Activated T-cell treated with anti-CD3 and anti-CD28 coated beads, Interleukin-2, amount 50 U/mL, for 4 hours (primary cell): ENCODE measurements around the gene KYNU. TPM values are rescaled to one million over a fixed set of nuclear protein-coding genes. Genes with fewer than 3 reads are reported as not detected.
"Not testable (repeated sequence)": the region's sequence is repeated elsewhere in the genome, so short reads cannot be mapped to it uniquely, and the experiment has no call there.

Experiments used
- ATAC-seq, 2 donors: fragments of 200-7000 bp; cut with Tn5 transposase; one replicate each; pipeline ENCODE4 v1.10.0; 2021
- DNase-seq: peaks from one replicate; pipeline ENCODE4 v3.0.0-alpha.2; 2020
- H3K27me3 Mint-ChIP-seq: one replicate; pipeline ENCODE4 v1.8.0; 2021; ENCODE audit warnings: low read depth, mixed read lengths
- H3K36me3 Mint-ChIP-seq: one replicate; pipeline ENCODE4 v1.8.0; 2022; ENCODE audit warnings: mixed read lengths; ENCODE audit not compliant: insufficient read depth
- H3K4me1 Mint-ChIP-seq: one replicate; pipeline ENCODE4 v1.8.0; 2021; ENCODE audit warnings: low read depth, mixed read lengths
- H3K4me3 Mint-ChIP-seq: one replicate; pipeline ENCODE4 v1.8.0; 2021; ENCODE audit warnings: mild to moderate bottlenecking, moderate library complexity, mixed read lengths
- H3K9me3 Mint-ChIP-seq: one replicate; pipeline ENCODE4 v1.8.0; 2021; ENCODE audit warnings: mixed read lengths
- total RNA-seq, 3 donors: library from RNA; stranded (reverse); gene quantifications; one replicate each; pipeline ENCODE4 v1.2.1, GENCODE V29; 2021

Gene KYNU
- total RNA-seq, 3 donors from 2014 or later = 0.83 to 1.5 (median 1.1) TPM

DNA sequence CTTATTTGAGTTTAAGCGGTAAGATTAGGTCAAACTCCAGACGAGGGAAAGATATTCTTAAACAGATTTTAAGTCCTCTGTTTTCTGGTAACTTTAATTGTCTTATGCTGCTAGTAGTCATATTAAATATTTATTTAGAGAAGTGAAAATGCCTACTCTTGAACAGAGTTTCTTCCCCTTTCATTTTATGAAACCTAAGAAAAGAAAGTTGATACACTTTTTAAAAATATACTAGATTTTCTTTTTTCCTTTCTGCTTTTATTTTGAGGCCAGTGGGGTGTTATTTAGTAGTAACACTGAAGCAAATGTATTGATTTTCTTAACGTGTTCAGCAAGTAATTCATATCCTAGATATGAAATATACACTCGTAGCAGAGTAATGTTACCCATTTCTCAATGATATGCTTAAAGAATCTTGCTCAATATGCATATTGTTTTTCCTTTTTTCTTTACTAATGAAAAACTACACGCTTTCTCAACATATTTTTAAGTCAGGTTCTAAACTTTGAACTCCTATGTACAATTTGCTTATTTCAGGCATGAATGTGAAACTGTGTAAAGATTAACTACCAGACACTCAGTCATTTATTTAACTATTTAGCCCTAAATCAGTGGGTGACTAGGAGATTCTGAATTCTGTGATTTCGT is 691 bp downstream of the KYNU start:
- no peak for DNase-seq
- Mint-ChIP-seq H3K36me3 (no peaks in the 10 kb centered on the region), H3K4me1 (no peaks in the 10 kb centered on the region), H3K27me3 (no peaks in the 10 kb centered on the region), H3K9me3 (no peaks in the 10 kb centered on the region), H3K4me3 (no peak overlapping the region)
- ATAC-seq = no peak

DNA sequence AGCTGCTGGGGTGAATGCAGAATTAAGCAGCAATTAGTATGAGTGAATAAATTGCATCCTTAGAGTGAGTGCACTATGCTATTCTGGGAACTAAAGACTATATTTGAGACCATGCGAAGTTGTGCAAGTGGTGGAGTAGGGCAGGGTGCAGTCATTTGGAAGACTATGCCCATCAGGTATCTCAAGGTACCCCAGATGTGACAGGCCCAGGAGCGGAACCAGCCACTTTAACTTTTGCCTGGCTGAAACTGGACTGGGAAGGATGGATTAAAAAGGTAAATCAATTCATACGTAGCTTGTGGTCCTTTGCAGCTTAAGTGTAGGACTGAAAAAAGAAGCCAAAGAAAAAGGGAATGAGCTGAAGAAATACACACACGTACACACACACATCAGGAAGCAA is 1.7 kb downstream of the KYNU start:
- DNase-seq (no peak), ATAC-seq (no peak)
- H3K4me3 Mint-ChIP-seq = no peak overlapping the region
- H3K27me3 Mint-ChIP-seq = no peaks in the 10 kb centered on the region
- no peaks in the 10 kb centered on the region for H3K4me1 Mint-ChIP-seq
- H3K9me3 Mint-ChIP-seq = peaks cover 4% of the 10 kb centered on the region
- peaks cover 3% of the 10 kb centered on the region for H3K36me3 Mint-ChIP-seq

DNA sequence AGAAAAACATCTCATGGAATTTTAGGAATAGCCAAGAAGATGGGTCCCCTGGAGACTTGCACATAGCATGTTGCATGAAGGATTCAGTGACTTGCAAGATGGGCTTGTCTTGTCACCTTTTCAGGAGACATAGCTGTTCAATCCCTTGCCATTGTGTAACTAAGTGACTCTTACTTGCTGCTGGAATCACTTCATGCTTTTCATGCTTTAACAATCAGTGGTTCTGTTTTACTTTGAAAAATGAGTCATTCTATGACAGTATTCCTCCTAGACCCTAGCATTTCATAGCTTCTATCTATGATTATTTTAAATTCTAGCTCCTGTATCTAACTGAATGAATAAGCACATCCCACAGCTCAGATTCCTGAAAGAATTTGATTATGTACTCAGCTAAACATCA is 2.8 kb downstream of the KYNU start:
- H3K4me1 Mint-ChIP-seq = no peaks in the 10 kb centered on the region
- ATAC-seq = no peak
- no peaks in the 10 kb centered on the region for H3K27me3 Mint-ChIP-seq

DNA sequence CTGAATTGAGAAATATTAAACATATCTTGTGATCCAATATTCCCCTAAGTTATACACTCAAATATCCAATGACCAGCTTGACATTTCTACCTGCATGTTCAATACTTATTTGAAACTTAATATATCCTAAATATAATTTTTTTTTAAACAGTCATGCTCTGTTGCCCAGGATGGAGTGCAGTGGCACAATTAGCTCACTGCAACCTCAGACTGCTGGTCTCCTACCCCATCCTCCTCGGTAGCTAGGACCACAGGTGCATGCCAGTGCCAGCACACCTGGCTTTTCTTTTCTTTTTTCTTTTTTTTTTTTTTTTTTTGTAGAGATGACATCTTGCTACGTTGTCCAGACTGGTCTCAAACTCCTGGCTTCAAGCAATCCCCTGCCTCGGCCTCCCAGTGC is 4.2 kb downstream of the KYNU start:
- ATAC-seq = no peak
- DNase-seq = no peak
- H3K36me3 Mint-ChIP-seq = peaks cover 3% of the 10 kb centered on the region
- no peaks in the 10 kb centered on the region for H3K4me1 Mint-ChIP-seq
- peaks cover 4% of the 10 kb centered on the region for H3K9me3 Mint-ChIP-seq
- no peaks in the 10 kb centered on the region for H3K27me3 Mint-ChIP-seq
- H3K4me3 Mint-ChIP-seq = no peak overlapping the region

More for the DNA sequence above, 2.8 kb downstream of the KYNU start:
- Mint-ChIP-seq H3K36me3 (peaks cover 3% of the 10 kb centered on the region), H3K4me3 (no peak overlapping the region), H3K9me3 (peaks cover 4% of the 10 kb centered on the region)
- no peak for DNase-seq

DNA sequence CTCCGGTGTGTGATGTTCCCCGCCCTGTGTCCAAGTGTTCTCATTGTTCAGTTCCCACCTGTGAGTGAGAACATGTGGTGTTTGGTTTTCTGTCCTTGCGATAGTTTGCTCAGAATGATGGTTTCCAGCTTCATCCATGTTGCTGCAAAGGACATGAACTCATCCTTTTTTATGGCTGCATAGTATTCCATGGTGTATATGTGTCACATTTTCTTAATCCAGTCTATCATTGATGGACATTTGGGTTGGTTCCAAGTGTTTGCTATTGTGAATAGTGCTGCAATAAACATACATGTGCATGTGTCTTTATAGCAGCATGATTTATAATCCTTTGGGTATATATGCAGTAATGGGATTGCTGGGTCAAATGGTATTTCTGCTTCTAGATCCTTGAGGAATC is 5.0 kb downstream of the KYNU start:
- not testable (repeated sequence) for H3K9me3 Mint-ChIP-seq, DNase-seq, H3K27me3 Mint-ChIP-seq, H3K4me3 Mint-ChIP-seq, H3K4me1 Mint-ChIP-seq, H3K36me3 Mint-ChIP-seq, ATAC-seq

DNA sequence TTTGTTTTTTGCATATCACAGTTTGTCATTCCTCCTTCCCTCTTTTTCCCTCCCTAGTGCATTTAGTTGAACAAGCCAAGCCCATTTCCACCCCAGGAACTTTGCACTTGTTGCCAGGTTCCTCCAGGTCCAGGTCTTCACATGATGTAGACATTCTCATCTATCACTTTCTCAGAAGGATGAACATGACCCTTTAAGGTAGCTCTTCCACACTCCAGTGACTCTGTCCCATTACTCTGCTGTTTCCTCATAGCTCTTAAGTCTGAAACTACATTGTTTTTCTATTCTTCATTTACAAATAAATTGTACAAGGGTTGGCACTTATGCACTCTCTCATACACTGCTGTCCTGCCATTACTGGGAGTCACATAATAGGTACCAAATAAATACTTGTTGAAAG is 6.1 kb downstream of the KYNU start:
- DNase-seq = no peak
- Mint-ChIP-seq H3K4me1 (no peaks in the 10 kb centered on the region), H3K27me3 (peaks cover 2% of the 10 kb centered on the region), H3K9me3 (peaks cover 4% of the 10 kb centered on the region), H3K4me3 (no peak overlapping the region), H3K36me3 (peaks cover 3% of the 10 kb centered on the region)
- ATAC-seq = no peak

DNA sequence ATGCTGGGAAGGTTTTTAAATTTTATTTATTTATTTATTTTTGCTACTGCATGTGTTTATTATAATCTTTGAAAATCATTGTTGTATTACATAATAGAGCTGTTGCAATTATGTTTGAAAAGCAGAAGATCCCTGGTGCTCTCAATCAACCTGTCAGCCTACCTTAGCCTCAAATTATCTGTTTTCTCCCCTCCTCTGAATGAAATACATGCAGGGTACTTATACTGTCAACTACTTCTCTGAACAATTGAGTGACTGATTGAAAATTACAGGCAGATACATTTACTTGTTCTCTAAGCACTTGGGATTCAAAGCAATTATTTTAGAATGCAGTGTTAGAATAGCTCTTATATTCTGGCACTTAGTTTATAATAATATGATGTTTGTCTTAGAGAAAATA is 8.1 kb downstream of the KYNU start:
- no peak overlapping the region for H3K4me3 Mint-ChIP-seq
- ATAC-seq = no peak
- DNase-seq = no peak
- H3K36me3 Mint-ChIP-seq = peaks cover 3% of the 10 kb centered on the region
- no peaks in the 10 kb centered on the region for H3K4me1 Mint-ChIP-seq
- H3K9me3 Mint-ChIP-seq = peaks cover 4% of the 10 kb centered on the region
- H3K27me3 Mint-ChIP-seq = peaks cover 2% of the 10 kb centered on the region

DNA sequence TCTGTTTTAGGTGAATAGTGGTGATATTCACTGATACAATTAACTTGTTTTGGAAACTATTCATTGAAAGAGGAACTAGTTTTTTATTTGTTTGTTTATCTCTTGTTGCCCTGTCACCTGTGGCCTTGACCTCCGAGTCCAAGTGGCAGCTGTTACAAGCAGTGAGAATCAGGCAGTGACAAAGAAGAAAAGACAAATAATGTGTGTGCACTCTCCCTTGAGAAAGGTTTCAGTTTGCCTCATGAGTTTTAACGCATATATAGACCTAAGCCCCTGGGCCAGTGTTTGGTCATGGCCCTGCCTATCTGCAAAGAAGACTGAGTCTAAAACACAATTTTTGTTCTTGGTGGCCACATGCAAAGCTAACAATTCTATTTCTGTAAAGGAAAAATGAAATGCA is 15.3 kb downstream of the KYNU start:
- no peak overlapping the region for H3K4me3 Mint-ChIP-seq
- peaks cover 3% of the 10 kb centered on the region for H3K27me3 Mint-ChIP-seq
- H3K9me3 Mint-ChIP-seq = no peaks in the 10 kb centered on the region
- H3K4me1 Mint-ChIP-seq = no peaks in the 10 kb centered on the region
- no peak for DNase-seq
- no peak for ATAC-seq
- no peaks in the 10 kb centered on the region for H3K36me3 Mint-ChIP-seq

DNA sequence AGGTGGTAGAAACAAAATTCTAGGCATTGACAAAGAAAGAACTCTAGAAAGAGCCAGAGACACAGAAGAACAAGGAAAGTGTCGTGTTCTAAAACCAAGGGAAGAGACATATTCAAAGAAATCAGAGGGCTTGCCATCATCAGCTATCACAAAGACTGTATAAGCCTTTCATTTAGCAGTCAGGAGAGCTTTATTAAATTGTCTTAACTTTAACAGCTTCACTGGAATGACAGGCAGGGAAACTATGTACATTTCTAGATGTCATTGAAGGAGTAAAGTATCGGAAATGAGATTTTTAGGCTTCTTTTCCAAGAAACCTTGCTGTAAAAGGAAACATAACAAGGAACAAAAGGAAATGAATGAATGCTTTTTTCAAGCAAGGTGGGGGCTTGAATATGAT is 15.8 kb downstream of the KYNU start:
- Mint-ChIP-seq H3K9me3 (no peaks in the 10 kb centered on the region), H3K27me3 (peaks cover 3% of the 10 kb centered on the region), H3K4me3 (no peak overlapping the region), H3K36me3 (no peaks in the 10 kb centered on the region), H3K4me1 (no peaks in the 10 kb centered on the region)
- ATAC-seq (no peak), DNase-seq (no peak)

DNA sequence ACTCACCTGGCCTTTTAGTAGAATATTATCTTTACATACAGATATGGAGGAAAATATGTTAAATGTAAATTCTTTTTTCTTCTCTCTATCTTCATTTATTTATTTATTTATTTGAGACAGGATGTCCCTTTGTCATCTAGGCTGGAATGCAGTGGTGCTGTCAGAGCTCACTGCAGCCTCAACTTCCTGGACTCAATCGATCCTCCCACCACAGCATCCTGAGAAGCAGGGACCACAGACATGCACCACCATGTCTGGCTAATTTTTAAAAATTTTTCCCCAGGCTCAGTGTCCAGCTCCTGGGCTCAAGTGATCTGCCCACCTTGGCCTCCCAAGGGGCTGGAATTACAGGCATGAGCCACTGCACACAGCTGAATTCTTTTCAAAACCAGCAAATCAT is 20.3 kb downstream of the KYNU start:
- Mint-ChIP-seq H3K36me3 (no peaks in the 10 kb centered on the region), H3K4me3 (no peak overlapping the region), H3K9me3 (no peaks in the 10 kb centered on the region), H3K4me1 (no peaks in the 10 kb centered on the region), H3K27me3 (peaks cover 8% of the 10 kb centered on the region)
- ATAC-seq = no peak
- no peak for DNase-seq

DNA sequence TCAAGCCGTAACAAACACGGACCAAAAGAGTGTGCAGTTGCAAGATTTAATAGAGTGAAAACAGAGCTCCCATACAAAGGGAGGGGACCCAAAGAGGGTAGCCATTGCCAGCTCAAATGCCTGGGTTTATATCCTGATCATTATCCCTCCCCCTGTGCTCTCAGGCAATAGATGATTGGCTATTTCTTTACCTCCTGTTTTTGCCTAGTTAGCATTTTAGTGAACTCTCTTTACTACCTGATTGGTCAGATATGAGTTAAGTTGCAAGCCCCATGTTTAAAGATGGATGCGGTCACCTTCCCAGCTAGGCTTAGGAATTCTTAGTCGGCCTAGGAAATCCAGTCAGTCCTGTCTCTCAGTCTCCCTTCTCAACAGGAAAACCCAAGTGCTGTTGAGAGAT is 22.9 kb downstream of the KYNU start:
- H3K27me3 Mint-ChIP-seq, DNase-seq, H3K4me3 Mint-ChIP-seq, H3K4me1 Mint-ChIP-seq, H3K36me3 Mint-ChIP-seq, H3K9me3 Mint-ChIP-seq, ATAC-seq: not testable (repeated sequence)

DNA sequence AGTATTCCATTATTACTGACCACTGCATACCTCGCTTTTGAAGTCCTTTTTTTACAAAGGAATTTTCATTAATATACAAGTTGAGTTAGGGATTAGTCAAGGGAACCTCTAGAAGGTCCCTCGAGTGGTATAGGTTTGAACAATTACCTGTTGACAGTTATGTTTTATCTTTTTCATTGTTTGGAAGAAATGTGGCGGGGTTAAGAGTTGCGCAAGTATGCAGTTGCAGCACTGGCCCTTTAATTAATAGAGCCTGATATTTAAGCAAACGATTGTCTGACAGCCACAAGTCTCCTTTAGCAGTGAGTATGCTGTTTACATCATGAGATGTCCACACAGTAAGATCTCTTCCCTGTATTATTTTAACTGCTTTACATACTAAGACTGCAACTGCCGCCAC is 24.3 kb downstream of the KYNU start:
- Mint-ChIP-seq H3K36me3 (no peaks in the 10 kb centered on the region), H3K4me3 (no peak overlapping the region), H3K4me1 (no peaks in the 10 kb centered on the region), H3K9me3 (no peaks in the 10 kb centered on the region), H3K27me3 (peaks cover 5% of the 10 kb centered on the region)
- no peak for DNase-seq
- ATAC-seq = no peak

DNA sequence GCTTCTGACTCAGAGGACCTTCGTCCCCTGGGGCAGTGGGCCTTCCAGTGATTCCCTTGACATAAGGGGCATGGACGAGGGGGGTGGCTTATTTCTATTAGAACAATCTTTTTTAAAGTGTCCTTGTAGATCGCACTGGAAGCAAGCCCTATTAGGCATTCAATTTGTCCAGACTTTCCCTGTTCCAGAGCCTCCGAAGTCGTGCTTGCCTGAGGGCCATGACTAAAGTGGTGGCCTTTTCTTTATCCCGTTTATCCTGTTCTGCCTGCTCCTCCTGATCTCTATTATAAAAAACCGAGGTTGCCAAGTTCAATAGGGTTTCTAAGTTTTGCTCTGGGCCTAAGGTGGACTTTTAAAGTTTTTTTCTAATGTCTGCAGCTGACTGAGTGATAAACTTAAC is 26.3 kb downstream of the KYNU start:
- ATAC-seq, DNase-seq, H3K4me3 Mint-ChIP-seq, H3K4me1 Mint-ChIP-seq, H3K36me3 Mint-ChIP-seq, H3K27me3 Mint-ChIP-seq, H3K9me3 Mint-ChIP-seq: not testable (repeated sequence)

DNA sequence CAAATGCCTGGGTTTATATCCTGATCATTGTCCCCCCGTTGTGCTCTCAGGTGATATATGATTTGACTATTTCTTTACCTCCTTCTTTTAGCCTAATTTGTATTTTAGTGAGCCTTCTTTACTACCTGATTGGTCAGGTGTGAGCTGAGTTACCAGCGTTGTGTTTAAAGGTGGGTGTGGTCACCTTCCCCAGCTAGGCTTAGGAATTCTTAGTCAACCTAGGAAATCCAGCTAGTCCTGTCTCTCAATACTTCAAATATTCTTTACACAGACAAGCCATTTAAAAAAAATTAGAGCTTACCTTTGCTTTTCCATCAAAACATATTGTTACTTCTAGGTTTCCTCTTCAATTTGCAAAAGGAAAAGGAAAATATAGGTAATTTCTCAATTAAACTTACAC is 30.2 kb downstream of the KYNU start:
- DNase-seq (no peak), ATAC-seq (no peak)
- Mint-ChIP-seq H3K27me3 (no peaks in the 10 kb centered on the region), H3K4me3 (no peak overlapping the region), H3K36me3 (no peaks in the 10 kb centered on the region), H3K9me3 (no peaks in the 10 kb centered on the region), H3K4me1 (no peaks in the 10 kb centered on the region)

DNA sequence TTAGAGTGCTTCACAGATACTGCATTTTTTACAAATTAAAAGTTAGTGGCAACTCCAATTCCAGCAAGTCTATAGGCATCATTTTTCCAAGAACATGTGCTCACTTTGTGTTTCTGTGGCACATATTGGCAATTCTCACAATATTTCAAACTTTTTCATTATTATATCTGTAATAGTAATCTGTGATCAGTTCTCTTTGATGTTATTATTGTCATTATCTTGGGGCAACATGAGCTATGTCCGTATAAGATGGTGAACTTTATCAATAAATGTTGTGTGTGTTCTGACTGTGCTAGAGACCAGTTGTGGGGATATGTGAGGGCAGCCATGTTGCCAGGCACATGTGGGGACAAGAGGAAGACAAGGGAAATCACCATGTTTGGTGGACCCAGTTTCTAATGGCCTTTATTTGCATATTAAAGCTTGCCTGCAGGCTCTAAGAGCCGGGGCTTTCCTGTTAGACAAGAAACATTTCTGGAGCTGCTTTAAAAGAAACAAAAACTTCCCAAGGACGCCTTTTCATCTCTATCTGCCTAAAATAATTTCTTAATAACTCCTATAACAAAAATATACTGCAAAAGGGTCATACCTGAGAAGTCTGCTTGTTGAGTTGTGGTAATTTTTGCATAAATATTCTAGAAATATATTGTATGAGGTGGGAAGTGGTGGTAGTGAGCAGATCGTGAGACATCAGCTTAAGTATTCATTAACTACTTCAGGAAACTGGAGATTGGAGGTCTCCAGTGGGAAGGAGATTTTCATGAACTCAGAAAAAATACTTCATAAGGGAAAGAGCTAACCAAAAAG is 37.2 kb downstream of the KYNU start:
- H3K27me3 Mint-ChIP-seq = peaks cover 5% of the 10 kb centered on the region
- DNase-seq (no peak), ATAC-seq (no peak)
- no peaks in the 10 kb centered on the region for H3K36me3 Mint-ChIP-seq
- H3K9me3 Mint-ChIP-seq = no peaks in the 10 kb centered on the region
- no peaks in the 10 kb centered on the region for H3K4me1 Mint-ChIP-seq
- no peak overlapping the region for H3K4me3 Mint-ChIP-seq
